Ovary (tissue), 3 donors: Measurements from ENCODE around the gene HOPX.

Experiments
- EP300 ChIP-seq: sonication (generic); formaldehyde crosslinking; IDR thresholded peaks from one replicate; pipeline ENCODE4 v1.6.1; 2017; ENCODE audit warnings: antibody characterized with exemption
- POLR2A ChIP-seq: fragments of 450-650 bp; IDR thresholded peaks from one replicate; pipeline ENCODE4 v1.6.1; 2017; ENCODE audit warnings: antibody characterized with exemption, mild to moderate bottlenecking, moderate library complexity
- TF ChIP-seq, protein P1 (sequence below), 3 donors: fragments of 450-650 bp in 2 of 3; fragments of 200-600 bp in 1 of 3; IDR thresholded peaks; one replicate each; pipeline versions ENCODE4 v1.5.1 to v1.8.0; 2016 to 2022; ENCODE audit warnings: antibody characterized with exemption in 3 of 3, mild to moderate bottlenecking in 1 of 3
- donor health status: DM: no; HTN: no; CAD: no.

DNA sequence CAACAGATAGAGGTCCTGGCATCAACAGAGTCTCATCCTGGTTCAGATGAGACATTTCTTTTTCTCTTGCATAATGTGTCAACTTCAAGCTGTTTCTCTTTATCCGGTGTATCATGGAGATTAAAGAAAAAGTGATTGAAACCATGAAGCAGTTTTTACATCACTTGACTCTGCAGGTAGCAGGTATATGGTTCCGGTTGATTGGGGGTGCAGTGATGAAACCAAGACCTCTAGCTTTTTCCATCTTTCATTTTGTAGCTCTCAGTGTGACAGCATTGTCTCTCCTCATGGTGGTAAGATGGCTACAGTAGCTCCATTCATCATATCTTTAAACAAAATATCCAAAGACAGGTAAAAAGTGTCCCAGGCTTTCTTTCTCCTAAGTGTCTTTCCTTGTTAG lies 2.4 kb upstream of the HOPX start:
- TF ChIP-seq, protein P1, sequence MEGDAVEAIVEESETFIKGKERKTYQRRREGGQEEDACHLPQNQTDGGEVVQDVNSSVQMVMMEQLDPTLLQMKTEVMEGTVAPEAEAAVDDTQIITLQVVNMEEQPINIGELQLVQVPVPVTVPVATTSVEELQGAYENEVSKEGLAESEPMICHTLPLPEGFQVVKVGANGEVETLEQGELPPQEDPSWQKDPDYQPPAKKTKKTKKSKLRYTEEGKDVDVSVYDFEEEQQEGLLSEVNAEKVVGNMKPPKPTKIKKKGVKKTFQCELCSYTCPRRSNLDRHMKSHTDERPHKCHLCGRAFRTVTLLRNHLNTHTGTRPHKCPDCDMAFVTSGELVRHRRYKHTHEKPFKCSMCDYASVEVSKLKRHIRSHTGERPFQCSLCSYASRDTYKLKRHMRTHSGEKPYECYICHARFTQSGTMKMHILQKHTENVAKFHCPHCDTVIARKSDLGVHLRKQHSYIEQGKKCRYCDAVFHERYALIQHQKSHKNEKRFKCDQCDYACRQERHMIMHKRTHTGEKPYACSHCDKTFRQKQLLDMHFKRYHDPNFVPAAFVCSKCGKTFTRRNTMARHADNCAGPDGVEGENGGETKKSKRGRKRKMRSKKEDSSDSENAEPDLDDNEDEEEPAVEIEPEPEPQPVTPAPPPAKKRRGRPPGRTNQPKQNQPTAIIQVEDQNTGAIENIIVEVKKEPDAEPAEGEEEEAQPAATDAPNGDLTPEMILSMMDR (IDR thresholded peaks at IDR 0.05), result no peak
- TF ChIP-seq POLR2A, result no peak
- no peak for TF ChIP-seq EP300
